PFSK-1 (cell line): Measurements from ENCODE around the gene PSMD4.
A peak's percentile ranks its signal among the peaks of the same experiment; 100 is the strongest.

Experiments used
- FOXP2 ChIP-seq: optimal IDR thresholded peaks from 2 replicates; pipeline ENCODE3; 2011; ENCODE audit warnings: borderline replicate concordance, control low read depth, inconsistent platforms; ENCODE audit not compliant: insufficient read depth; ENCODE audit errors: extremely low read length, extremely low read depth
- POLR2AphosphoS5 ChIP-seq: IDR thresholded peaks from 2 replicates; pipeline ENCODE4 v1.6.1; 2012; ENCODE audit warnings: low read depth, mild to moderate bottlenecking, control low read depth, low read length, moderate library complexity
- SIN3A ChIP-seq: IDR thresholded peaks from 2 replicates; pipeline ENCODE4 v1.6.1; 2012; ENCODE audit warnings: mild to moderate bottlenecking, low read length, moderate library complexity, borderline replicate concordance; ENCODE audit not compliant: insufficient read depth
- TAF1 ChIP-seq: IDR thresholded peaks from 2 replicates; pipeline ENCODE4 v1.6.1; 2012; ENCODE audit warnings: low read length, control low read depth, borderline replicate concordance; ENCODE audit not compliant: insufficient read depth
- TF ChIP-seq, protein P1 (sequence below), 2 experiments: IDR thresholded peaks; 2 replicates each; pipeline versions ENCODE4 v1.6.1 to v1.8.0; 2011 to 2012; ENCODE audit warnings: low read depth in 2 of 2, low read length in 2 of 2, control low read depth in 1 of 2, inconsistent platforms in 1 of 2, mild to moderate bottlenecking in 1 of 2, moderate library complexity in 1 of 2; ENCODE audit not compliant: insufficient read depth in 1 of 2

PSMD4 gene

DNA sequence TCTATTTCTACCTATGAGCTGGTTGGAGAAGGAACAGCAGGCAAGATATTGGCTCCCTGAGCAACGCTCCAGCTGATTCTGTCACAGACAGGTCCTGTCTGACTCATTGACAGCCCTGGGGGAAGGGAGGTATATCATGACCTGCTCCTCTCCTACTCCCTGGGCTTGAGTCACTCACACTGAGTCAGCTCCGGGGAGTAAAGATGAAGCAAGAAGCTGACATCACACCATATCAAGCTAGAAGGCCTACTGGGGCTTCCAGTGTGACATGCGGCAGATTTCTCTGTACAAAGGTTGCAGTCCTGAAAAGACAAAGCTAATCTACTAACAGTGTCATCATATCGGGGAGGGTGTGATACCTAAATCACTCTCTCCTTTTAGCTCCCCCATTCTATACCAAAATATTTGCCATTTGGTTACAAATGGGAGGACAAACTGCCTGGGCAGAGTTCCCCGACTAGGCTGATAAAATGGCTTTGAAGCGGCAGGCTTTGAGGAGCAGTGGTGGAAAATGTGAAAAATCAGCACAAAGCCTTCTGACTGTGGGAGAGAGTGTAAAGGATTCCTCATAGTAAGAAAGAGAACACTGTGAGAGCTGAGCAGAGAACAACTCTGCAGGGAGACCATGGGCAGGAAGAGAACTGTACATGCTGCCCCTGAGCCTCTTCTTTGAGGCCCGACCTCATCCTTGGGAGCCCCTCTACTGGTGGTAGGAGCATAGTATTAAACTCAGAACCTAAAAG lies 57.2 kb downstream of the PSMD4 start:
- no peak; the same call in 1 of the 2 replicates for TF ChIP-seq POLR2AphosphoS5
- TF ChIP-seq SIN3A, result peak; percentile 99; the same call in 1 of the 2 replicates
- TF ChIP-seq FOXP2, result peak; percentile 73
- TF ChIP-seq TAF1, result no peak; the same call in 1 of the 2 replicates
- TF ChIP-seq, protein P1, sequence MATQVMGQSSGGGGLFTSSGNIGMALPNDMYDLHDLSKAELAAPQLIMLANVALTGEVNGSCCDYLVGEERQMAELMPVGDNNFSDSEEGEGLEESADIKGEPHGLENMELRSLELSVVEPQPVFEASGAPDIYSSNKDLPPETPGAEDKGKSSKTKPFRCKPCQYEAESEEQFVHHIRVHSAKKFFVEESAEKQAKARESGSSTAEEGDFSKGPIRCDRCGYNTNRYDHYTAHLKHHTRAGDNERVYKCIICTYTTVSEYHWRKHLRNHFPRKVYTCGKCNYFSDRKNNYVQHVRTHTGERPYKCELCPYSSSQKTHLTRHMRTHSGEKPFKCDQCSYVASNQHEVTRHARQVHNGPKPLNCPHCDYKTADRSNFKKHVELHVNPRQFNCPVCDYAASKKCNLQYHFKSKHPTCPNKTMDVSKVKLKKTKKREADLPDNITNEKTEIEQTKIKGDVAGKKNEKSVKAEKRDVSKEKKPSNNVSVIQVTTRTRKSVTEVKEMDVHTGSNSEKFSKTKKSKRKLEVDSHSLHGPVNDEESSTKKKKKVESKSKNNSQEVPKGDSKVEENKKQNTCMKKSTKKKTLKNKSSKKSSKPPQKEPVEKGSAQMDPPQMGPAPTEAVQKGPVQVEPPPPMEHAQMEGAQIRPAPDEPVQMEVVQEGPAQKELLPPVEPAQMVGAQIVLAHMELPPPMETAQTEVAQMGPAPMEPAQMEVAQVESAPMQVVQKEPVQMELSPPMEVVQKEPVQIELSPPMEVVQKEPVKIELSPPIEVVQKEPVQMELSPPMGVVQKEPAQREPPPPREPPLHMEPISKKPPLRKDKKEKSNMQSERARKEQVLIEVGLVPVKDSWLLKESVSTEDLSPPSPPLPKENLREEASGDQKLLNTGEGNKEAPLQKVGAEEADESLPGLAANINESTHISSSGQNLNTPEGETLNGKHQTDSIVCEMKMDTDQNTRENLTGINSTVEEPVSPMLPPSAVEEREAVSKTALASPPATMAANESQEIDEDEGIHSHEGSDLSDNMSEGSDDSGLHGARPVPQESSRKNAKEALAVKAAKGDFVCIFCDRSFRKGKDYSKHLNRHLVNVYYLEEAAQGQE (IDR thresholded peaks at IDR 0.05; ENCODE audit: insufficient read depth in 1 of 2, low read depth in 2 of 2, low read length in 2 of 2), result 0 out of 4 replicates have a peak, but pooled peaks of 1 of the 2 experiments have one; percentile 12

- TF ChIP-seq TAF1 (no peak), POLR2AphosphoS5 (no peak), FOXP2 (no peak), SIN3A (no peak)
- TF ChIP-seq, protein P1 (IDR thresholded peaks at IDR 0.05; ENCODE audit: insufficient read depth in 1 of 2, low read depth in 2 of 2, low read length in 2 of 2), result no peak
These were observed 57.9 kb downstream of the PSMD4 start for GRCh38 chr1:151312411-151312810.

DNA sequence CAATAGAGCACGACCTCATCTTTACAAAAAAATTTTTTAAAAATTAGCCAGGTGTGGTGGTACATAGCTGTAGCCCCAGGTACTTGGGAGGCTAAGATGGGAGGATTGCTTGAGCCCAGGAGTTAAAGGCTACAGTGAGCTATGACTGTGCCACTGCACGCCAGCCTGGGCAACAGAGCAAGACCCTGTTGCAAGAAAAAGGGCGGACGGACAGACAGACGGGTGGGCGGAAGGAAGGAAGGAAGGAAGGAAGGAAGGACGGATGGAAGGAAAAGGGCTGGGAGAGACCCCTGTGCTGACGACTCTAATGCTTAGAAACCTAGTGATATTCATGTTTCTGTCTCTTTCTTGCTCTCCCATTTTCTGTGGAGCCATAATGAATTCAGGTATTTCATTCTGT lies 58.3 kb downstream of the PSMD4 start:
- TF ChIP-seq FOXP2 (no peak), POLR2AphosphoS5 (no peak), SIN3A (no peak)
- TF ChIP-seq, protein P1 (IDR thresholded peaks at IDR 0.05; ENCODE audit: insufficient read depth in 1 of 2, low read depth in 2 of 2, low read length in 2 of 2), result no peak

DNA sequence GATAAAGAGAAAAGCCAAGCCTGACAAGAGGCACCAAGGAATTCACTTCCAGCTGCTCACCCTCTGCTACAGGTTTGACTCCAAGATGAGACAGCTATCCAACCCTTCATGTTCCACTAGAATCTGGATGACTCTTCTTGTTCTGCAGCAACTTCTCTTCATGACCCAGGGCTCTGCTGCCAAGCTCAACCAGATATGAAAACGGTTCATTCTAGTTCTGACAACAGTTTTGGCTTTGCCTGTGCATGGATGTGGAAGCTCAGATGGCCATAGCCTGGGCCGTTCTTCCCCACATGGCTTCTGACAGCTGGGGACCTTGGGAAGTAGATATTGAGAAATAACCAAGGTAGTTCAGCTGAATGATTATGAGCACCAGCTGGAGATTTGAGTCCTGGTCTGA lies 59.0 kb downstream of the PSMD4 start:
- no peak for TF ChIP-seq FOXP2

- TF ChIP-seq FOXP2 (no peak), SIN3A (no peak), POLR2AphosphoS5 (no peak), TAF1 (no peak)
- TF ChIP-seq, protein P1 (IDR thresholded peaks at IDR 0.05; ENCODE audit: insufficient read depth in 1 of 2, low read depth in 2 of 2, low read length in 2 of 2), result no peak
These were observed 59.8 kb downstream of the PSMD4 start for GRCh38 chr1:151314137-151314875.
